Activated T-helper 1 cell treated with anti-CD3 and anti-CD28 coated beads, Interleukin-12 subunit alpha, Interleukin-12 subunit beta, Interleukin-2, Interleukin-4 antibody, amounts not matched to agents 30 ng/mL and 10 ng/mL and 1 ng/mL, durations not matched to agents 14 hours and 24 hours and 36 hours (primary cell): ENCODE results near the gene CGNL1. TPM values are rescaled to one million over a fixed set of nuclear protein-coding genes. Genes with fewer than 3 reads are reported as not detected.

Source experiments
- DNase-seq: peaks from one replicate; pipeline ENCODE4 v3.0.0; 2021; ENCODE audit warnings: low spot score
- H3K27ac Mint-ChIP-seq: one replicate; pipeline ENCODE4 v1.8.0; 2021; ENCODE audit warnings: mild to moderate bottlenecking, mixed read lengths
- H3K27me3 Mint-ChIP-seq: one replicate; pipeline ENCODE4 v1.8.0; 2022; ENCODE audit warnings: mild to moderate bottlenecking, moderate library complexity, mixed read lengths; ENCODE audit not compliant: insufficient read depth
- H3K36me3 Mint-ChIP-seq: one replicate; pipeline ENCODE4 v1.8.0; 2021; ENCODE audit warnings: low read depth, mixed read lengths
- H3K4me1 Mint-ChIP-seq: one replicate; pipeline ENCODE4 v1.8.0; 2021; ENCODE audit warnings: low read depth, mixed read lengths
- H3K4me3 Mint-ChIP-seq: one replicate; pipeline ENCODE4 v1.8.0; 2021; ENCODE audit warnings: mild to moderate bottlenecking, moderate library complexity, mixed read lengths
- H3K9me3 Mint-ChIP-seq: one replicate; pipeline ENCODE4 v1.8.0; 2021; ENCODE audit warnings: mixed read lengths
- intact Hi-C: fragments of 100-400 bp; cut with micrococcal nuclease; formaldehyde crosslinking; loops from one replicate; pipeline ENCODE4 v1.15.1; 2024
- total RNA-seq: library from RNA; stranded (reverse); gene quantifications from 2 replicates; pipeline ENCODE4 v1.2.3, GENCODE V29; 2022

CGNL1 gene
- total RNA-seq, 1 donor from 2014 or later: not detected

DNA sequence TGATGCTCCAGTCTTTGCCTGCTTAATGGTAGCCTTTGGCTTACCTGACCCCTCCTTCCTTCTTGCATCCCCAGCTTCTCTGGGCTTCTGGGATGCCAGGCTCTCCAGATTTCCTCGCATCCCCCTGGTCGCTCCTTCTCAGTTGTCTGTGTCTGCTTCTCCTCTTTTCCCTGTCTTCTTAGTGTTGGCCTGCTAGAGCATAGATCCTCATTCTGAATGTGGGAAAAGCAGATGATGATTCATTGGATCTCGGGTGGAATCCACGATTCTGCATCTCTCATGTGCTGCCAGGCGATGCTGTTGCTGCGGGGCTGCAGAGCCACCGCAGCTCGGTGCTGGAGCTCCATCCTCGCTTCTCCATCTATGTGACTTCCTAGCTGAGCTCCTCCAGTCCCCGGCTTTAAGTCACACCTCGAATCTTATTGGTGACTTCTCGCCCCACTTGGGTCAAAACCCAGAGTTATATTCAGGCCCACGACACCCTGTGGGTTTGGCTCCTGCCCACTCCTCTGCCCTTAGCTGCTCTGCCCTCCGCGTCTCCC lies 47.4 kb downstream of the CGNL1 start:
- Mint-ChIP-seq H3K27ac (no peak overlapping the region), H3K9me3 (no peaks in the 10 kb centered on the region), H3K4me1 (no peaks in the 10 kb centered on the region), H3K4me3 (no peak overlapping the region), H3K27me3 (peaks cover 3% of the 10 kb centered on the region), H3K36me3 (no peaks in the 10 kb centered on the region)
- intact Hi-C loops: no loop called here
- no peak for DNase-seq

DNA sequence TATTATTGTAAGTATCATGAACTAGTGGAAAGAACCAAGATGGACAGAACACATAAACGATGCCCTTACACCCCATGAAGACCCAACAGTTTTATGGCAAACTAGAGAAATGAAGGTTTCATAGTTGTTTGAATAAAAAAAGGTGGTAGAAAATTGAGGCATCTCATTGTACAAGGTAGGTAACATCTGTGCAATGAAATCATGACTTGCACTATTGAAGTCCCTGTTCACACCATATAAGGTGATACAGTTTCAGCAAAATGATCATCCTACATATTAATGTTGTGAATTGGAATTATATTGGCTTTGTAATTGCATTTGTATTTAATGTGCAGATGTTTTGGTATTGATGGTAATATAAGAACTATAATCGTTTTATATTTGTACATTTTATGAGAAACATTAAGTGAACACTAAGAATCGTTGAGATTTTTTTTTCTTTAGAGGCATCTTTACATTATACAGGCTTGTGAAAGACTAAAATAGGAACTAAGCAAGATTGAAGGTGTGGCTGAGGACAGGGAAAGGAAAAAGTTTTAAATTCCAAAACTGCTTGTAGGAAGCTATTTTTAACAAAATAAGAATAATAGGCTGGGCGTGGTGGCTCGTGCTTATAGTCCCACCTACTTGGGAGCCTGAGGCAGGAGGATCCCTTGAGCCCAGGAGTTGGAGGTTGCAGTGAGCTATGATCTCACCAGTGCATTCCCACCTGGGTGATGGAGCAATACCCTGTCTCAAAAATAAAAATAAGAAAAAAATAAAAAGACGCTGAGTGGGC lies 48.5 kb downstream of the CGNL1 start:
- DNase-seq: no peak
- H3K9me3 Mint-ChIP-seq: no peaks in the 10 kb centered on the region
- intact Hi-C loops: no loop called here
- H3K27ac Mint-ChIP-seq: no peak overlapping the region
- no peaks in the 10 kb centered on the region for H3K4me1 Mint-ChIP-seq
- peaks cover 3% of the 10 kb centered on the region for H3K27me3 Mint-ChIP-seq
- no peak overlapping the region for H3K4me3 Mint-ChIP-seq
- no peaks in the 10 kb centered on the region for H3K36me3 Mint-ChIP-seq

DNA sequence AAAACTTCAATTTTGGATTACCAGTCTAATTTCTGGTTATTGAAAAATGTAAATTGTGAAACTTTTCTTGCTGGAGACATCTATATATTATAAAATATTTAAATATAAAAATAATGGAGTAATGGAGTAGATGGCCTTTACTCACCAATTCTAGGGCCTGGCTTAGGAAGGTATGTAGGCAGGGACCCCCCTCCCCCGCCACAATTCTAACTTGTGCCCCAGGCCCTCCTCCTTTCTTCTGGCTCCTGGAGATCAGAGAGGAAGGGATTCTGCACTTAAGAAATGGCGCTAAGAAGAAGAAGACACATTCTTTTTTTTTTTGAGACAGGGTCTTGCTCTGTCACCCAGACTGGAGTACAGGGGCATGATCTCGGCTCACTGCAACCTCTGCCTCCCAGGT lies 49.5 kb downstream of the CGNL1 start:
- Mint-ChIP-seq H3K36me3 (no peaks in the 10 kb centered on the region), H3K27me3 (peaks cover 2% of the 10 kb centered on the region), H3K4me1 (no peaks in the 10 kb centered on the region), H3K27ac (no peak overlapping the region), H3K9me3 (no peaks in the 10 kb centered on the region), H3K4me3 (no peak overlapping the region)
- no peak for DNase-seq
- intact Hi-C loops: no loop called here

DNA sequence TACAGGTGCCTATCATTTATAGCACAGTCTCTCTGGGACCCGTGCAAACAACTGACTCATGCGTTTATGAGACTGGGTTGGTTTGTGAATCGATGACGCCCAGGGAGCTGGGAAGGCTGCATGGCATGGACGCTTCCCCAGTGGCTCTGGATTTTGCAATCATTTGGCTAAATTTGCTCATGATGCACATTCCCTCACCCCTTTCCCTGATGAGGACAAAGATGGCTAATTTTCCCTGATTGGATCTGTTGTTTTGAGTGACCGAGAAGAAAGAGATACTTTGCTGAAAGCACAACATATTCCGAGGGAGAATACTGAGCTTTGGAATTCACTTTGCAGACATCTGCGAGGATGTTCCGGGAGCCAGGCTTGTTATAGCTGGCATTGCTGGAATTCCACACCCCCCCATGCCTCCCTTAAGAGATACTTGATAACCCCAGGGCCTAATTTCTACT lies 51.1 kb downstream of the CGNL1 start:
- Mint-ChIP-seq H3K36me3 (no peaks in the 10 kb centered on the region), H3K27ac (no peak overlapping the region), H3K9me3 (no peaks in the 10 kb centered on the region), H3K4me3 (no peak overlapping the region), H3K27me3 (peaks cover 2% of the 10 kb centered on the region), H3K4me1 (no peaks in the 10 kb centered on the region)
- no peak for DNase-seq
- intact Hi-C loops: no loop called here

DNA sequence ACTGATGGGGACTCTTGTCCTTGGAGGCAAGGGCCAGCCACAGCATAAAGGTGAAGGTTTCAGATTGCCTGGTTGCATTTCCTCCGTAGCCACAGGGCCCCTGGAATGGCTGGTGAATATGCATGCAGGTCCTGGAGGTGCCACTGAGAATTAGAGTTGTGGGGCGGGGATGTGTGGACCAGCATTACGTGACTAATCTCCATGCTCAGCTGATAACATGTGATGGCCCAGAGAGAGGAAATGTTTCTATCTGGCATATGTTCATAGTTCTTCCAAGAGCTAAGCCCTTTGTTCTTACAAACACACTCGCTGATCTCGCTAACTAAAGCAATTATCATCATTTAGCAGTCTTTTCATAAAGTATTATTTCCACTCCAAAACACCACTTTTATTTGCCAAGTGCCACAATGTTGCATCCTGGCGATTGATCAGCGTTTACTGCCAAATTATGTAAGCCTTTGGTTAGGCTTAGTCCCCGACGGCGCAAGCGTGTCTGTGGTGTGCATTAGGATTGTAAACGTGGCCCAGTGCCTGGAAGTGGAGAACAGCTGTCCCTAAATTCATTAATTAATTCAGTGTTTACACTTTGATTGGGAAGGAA lies 55.9 kb downstream of the CGNL1 start:
- intact Hi-C loops: no loop called here
- no peak for DNase-seq
- Mint-ChIP-seq H3K4me3 (no peak overlapping the region), H3K36me3 (no peaks in the 10 kb centered on the region), H3K9me3 (no peaks in the 10 kb centered on the region), H3K27ac (no peak overlapping the region), H3K27me3 (peaks cover 20% of the 10 kb centered on the region), H3K4me1 (no peaks in the 10 kb centered on the region)

DNA sequence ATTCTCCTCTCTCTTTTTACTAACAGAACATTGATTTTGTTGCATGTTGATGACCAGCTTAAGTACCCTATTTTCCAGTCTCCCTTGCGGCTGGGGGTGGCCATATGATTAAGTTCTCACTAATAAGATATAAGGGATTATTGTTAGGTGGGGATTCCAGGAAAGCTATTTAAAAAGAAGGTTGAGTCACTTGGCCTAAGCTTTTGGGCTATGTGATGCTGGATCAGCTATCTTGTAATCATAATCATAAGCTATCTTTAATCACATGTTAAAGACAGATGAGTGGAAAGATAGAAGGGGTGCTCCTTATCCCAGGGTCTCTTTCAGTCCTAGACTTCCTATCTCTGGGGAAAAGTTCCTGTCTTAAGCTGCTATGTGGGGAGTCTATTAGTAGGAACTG lies 59.9 kb downstream of the CGNL1 start:
- H3K9me3 Mint-ChIP-seq: no peaks in the 10 kb centered on the region
- no peaks in the 10 kb centered on the region for H3K4me1 Mint-ChIP-seq
- no peak overlapping the region for H3K27ac Mint-ChIP-seq
- no peaks in the 10 kb centered on the region for H3K36me3 Mint-ChIP-seq
- H3K27me3 Mint-ChIP-seq: peaks cover 18% of the 10 kb centered on the region
- H3K4me3 Mint-ChIP-seq: no peak overlapping the region
- DNase-seq: no peak
- intact Hi-C loops: no loop called here

DNA sequence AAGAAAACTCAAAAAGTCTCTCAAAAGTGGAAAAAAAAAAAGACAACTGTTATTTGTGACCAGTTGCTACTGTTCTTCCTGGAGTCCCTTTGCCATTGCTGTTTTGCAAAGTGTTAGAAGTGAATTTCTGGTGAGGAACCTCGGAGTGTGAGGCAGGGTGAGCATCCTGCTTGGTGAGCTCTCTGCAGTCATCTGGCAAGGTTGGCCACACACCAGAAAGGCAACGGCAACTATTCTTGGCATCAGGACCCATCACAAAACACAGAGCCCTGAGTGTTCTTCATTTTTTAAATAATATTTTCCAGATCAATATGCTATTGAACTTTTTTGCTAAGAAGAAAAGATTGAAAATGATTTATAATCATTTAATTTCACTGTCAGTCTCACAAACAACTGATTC lies 60.7 kb downstream of the CGNL1 start:
- intact Hi-C loops: no loop called here
- Mint-ChIP-seq H3K4me1 (no peaks in the 10 kb centered on the region), H3K27me3 (peaks cover 17% of the 10 kb centered on the region), H3K27ac (no peak overlapping the region), H3K4me3 (no peak overlapping the region), H3K36me3 (no peaks in the 10 kb centered on the region), H3K9me3 (no peaks in the 10 kb centered on the region)
- no peak for DNase-seq

DNA sequence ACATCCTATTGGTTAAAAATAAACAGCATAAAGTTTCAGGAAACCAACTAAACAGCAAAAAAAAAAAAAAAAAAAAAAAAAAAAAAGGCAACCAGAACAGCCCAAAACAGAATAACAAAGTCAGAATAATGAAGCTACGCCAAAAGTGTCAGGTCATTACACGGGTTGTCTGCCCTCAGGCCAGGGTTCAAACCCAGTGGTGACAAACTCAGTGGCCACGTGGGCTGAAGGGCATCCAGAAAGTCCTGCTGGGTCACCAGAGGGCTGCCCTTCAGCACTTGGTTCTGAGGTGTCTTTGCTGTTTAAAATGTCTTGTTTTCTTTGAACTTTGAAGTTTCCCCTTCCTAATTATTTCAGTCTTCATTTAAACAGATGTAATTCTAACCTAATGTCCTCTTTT lies 61.3 kb downstream of the CGNL1 start:
- Mint-ChIP-seq H3K27ac (no peak overlapping the region), H3K27me3 (peaks cover 15% of the 10 kb centered on the region), H3K9me3 (no peaks in the 10 kb centered on the region), H3K36me3 (no peaks in the 10 kb centered on the region), H3K4me1 (no peaks in the 10 kb centered on the region), H3K4me3 (no peak overlapping the region)
- intact Hi-C loops: no loop called here
- DNase-seq: no peak

DNA sequence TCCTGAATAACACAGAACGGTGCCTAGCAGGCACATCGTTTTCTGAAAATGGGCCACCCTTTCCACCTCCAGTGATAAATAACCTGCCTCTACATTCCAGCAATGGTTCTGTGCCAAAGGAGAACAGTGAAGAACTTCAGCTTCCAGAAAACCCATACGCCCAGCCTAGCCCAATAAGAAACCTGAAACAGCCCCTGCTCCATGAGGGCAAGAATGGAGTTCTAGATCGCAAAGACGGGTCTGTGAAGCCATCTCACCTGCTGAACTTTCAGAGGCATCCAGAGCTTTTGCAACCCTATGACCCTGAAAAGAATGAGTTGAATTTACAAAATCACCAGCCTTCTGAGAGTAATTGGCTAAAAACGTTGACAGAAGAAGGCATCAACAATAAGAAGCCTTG lies 61.9 kb downstream of the CGNL1 start:
- H3K4me1 Mint-ChIP-seq: no peaks in the 10 kb centered on the region
- H3K36me3 Mint-ChIP-seq: no peaks in the 10 kb centered on the region
- no peak for DNase-seq
- H3K27me3 Mint-ChIP-seq: peaks cover 13% of the 10 kb centered on the region
- H3K9me3 Mint-ChIP-seq: no peaks in the 10 kb centered on the region
- no peak overlapping the region for H3K4me3 Mint-ChIP-seq
- intact Hi-C loops: no loop called here
- no peak overlapping the region for H3K27ac Mint-ChIP-seq

DNA sequence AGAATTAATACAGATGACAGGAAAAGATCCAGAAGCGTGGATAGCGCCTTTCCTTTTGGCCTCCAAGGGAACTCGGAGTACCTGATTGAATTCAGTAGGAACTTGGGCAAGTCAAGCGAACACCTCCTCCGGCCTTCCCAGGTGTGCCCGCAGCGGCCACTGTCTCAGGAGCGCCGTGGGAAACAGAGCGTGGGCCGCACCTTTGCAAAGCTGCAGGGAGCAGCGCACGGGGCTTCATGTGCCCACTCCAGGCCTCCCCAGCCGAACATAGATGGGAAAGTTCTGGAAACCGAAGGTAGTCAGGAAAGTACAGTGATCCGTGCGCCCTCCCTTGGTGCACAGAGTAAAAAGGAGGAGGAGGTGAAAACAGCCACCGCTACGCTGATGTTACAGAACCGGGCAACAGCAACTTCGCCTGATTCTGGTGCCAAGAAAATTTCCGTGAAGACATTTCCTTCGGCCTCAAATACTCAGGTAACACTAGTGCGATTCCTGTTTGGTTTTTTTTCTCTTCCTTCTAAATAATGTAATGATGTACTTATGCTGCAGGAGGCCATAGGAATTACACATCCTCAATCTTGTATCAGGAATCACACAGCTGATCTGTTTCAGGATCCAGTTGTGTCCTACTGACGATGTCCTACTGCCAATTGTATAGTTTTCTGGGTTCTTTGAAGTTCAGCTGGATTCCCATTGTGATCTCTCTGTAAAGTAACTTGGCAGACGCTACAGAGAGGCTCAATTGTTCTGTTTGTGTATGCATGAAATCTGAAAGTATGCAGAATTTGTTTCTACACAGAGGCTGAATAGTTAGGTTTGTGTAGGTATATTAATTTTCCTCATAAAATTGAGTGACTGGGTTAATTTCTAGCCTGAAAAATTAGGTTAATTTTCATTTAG lies 63.1 kb downstream of the CGNL1 start:
- Mint-ChIP-seq H3K9me3 (no peaks in the 10 kb centered on the region), H3K4me3 (no peak overlapping the region), H3K27ac (no peak overlapping the region), H3K4me1 (no peaks in the 10 kb centered on the region), H3K27me3 (peaks cover 6% of the 10 kb centered on the region), H3K36me3 (no peaks in the 10 kb centered on the region)
- no peak for DNase-seq
- intact Hi-C loops: no loop called here

DNA sequence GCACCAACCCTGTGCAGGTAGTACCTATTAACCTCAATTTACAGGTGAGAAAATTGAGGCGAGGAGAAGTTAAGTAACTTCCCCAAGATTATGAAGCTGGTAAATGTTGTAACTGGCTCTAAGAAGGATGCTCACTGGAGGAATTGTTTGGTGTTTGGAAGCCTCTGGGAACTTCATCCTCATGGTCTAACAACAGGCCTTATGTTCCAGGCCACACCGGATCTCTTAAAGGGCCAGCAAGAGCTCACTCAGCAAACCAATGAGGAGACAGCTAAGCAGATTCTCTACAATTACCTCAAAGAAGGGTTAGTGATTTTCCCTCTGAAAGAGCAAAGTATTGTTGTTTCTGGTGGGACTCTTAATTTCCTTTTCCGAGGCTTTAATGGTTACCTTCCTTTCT lies 63.9 kb downstream of the CGNL1 start:
- no peak for DNase-seq
- no peaks in the 10 kb centered on the region for H3K4me1 Mint-ChIP-seq
- no peak overlapping the region for H3K4me3 Mint-ChIP-seq
- H3K36me3 Mint-ChIP-seq: no peaks in the 10 kb centered on the region
- no peak overlapping the region for H3K27ac Mint-ChIP-seq
- H3K9me3 Mint-ChIP-seq: no peaks in the 10 kb centered on the region
- peaks cover 2% of the 10 kb centered on the region for H3K27me3 Mint-ChIP-seq
- intact Hi-C loops: no loop called here

DNA sequence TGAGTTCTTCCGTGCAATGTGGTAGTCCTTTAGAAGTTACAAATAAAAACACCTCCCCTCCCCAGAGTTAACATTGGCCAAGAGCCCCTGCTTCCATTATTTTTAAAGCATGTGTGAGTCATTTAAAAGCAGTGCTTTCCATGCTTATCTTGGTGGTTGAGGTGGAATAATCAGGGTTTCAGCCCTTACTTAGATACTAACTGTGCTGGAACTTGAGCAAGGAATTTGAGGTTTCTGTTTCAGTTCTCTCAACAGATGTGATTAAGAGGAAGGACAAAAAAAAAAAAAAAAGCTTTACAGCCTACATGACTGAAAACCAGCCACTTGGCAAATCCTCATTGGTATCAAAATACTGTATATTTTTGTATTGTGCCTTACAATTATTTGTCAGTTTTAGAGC lies 64.5 kb downstream of the CGNL1 start:
- Mint-ChIP-seq H3K4me1 (no peaks in the 10 kb centered on the region), H3K27me3 (peaks cover 2% of the 10 kb centered on the region), H3K36me3 (no peaks in the 10 kb centered on the region), H3K9me3 (no peaks in the 10 kb centered on the region), H3K27ac (no peak overlapping the region), H3K4me3 (no peak overlapping the region)
- intact Hi-C loops: no loop called here
- no peak for DNase-seq

DNA sequence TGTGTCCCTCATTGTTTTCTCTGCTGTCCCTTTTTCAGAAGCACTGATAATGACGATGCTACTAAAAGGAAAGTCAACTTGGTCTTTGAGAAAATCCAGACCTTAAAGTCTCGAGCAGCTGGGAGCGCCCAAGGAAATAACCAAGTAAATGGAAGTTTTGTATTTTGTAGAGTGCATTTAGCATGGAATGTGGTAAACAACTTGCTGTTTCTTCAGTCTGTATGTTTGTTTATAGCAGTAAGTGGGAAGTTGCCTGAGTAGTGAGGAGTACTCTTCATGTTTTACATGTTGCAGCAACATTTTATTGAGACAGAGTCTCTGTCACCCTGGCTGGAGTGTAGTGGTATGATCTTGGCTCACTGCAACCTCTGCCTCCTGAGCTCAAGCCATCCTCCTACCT lies 66.0 kb downstream of the CGNL1 start:
- no peak overlapping the region for H3K4me3 Mint-ChIP-seq
- no peaks in the 10 kb centered on the region for H3K4me1 Mint-ChIP-seq
- H3K9me3 Mint-ChIP-seq: no peaks in the 10 kb centered on the region
- intact Hi-C loops: no loop called here
- no peaks in the 10 kb centered on the region for H3K36me3 Mint-ChIP-seq
- no peak for DNase-seq
- H3K27me3 Mint-ChIP-seq: peaks cover 3% of the 10 kb centered on the region
- H3K27ac Mint-ChIP-seq: no peak overlapping the region
